A549 (cell line): ENCODE data around the gene COPS8. TPM values are rescaled to one million over a fixed set of nuclear protein-coding genes. Genes with fewer than 3 reads are reported as not detected.

Source experiments
- ATAC-seq, 2 experiments: fragments of 200-7000 bp in 1 of 2; fragments of >200 bp in 1 of 2; cut with Nextera tagmentation in 1 of 2; cut with Tn5 transposase in 1 of 2; 3 replicates each; pipeline versions ENCODE4 v1.8.0 to v1.9.1; 2018 to 2020; ENCODE audit warnings: mild to moderate bottlenecking in 1 of 2, moderate library complexity in 1 of 2
- CTCF ChIA-PET: fragments of 300-600 bp; sonication (Branson Sonifier 250); formaldehyde crosslinking; extraction: SDS; loops from one replicate; lab custom pipeline; 2021; ENCODE audit warnings: antibody characterized with exemption, inconsistent platforms; lab: Yijun Ruan, JAX
- POLR2A ChIA-PET: fragments of 350-600 bp; formaldehyde crosslinking; extraction: SDS; loops from one replicate; lab custom pipeline; 2021; ENCODE audit warnings: antibody characterized with exemption, inconsistent platforms; lab: Yijun Ruan, JAX
- DNase-seq, 2 experiments: peaks; one replicate each; pipeline versions ENCODE4 v3.0.0 to v3.0.0-alpha.2; 2011 to 2016; ENCODE audit warnings: low read depth in 1 of 2, low spot score in 1 of 2
- FAIRE-seq: peaks from 2 replicates; lab custom pipeline; 2011; peaks lifted over from hg19 to GRCh38; lab: Jason Lieb, UNC
- H3K27ac ChIP-seq, 2 experiments: fragments of >200 bp; sonication (Bioruptor Twin); formaldehyde crosslinking; 3 replicates each; pipeline ENCODE4 v1.5.1; 2016 to 2017
- H3K4me1 ChIP-seq: fragments of >200 bp; sonication (Bioruptor Twin); formaldehyde crosslinking; 3 replicates; pipeline ENCODE4 v1.6.1; 2016
- H3K4me2 ChIP-seq: fragments of >200 bp; sonication (Bioruptor Twin); formaldehyde crosslinking; 3 replicates; pipeline ENCODE4 v1.6.1; 2016
- H3K4me3 ChIP-seq: fragments of >200 bp; sonication (Bioruptor Twin); formaldehyde crosslinking; 3 replicates; pipeline ENCODE4 v1.5.1; 2016
- H3K9me3 ChIP-seq: fragments of >200 bp; sonication (Bioruptor Twin); formaldehyde crosslinking; 3 replicates; pipeline ENCODE4 v1.6.1; 2016
- ATOH8 ChIP-seq: fragments of 250-450 bp; sonication (Bioruptor Pico); IDR thresholded peaks from 2 replicates; pipeline ENCODE4 v1.5.0; 2020; ENCODE audit warnings: low read depth, mild to moderate bottlenecking, moderate library complexity
- CEBPB ChIP-seq, 2 experiments: fragments of >200 bp in 1 of 2; sonication (Bioruptor Twin) in 1 of 2; formaldehyde crosslinking in 1 of 2; IDR thresholded peaks; 2 replicates each; pipeline ENCODE4 v1.6.1; 2012 to 2016
- CHD2 ChIP-seq: fragments of 150-350 bp; IDR thresholded peaks from 2 replicates; pipeline ENCODE4 v1.6.1; 2014; ENCODE audit warnings: low read length; ENCODE audit not compliant: partially characterized antibody
- EHMT2 ChIP-seq: fragments of 200-600 bp; sonication (generic); IDR thresholded peaks from 2 replicates; pipeline ENCODE4 v1.6.1; 2016; ENCODE audit warnings: antibody characterized with exemption, low read depth, mild to moderate bottlenecking, moderate library complexity
- GATA3 ChIP-seq: IDR thresholded peaks from 2 replicates; pipeline ENCODE4 v1.6.1; 2012; ENCODE audit warnings: borderline replicate concordance
- HDAC2 ChIP-seq: fragments of 200-600 bp; sonication (generic); IDR thresholded peaks from 2 replicates; pipeline ENCODE4 v1.6.1; 2016
- HOXA7 ChIP-seq: fragments of 250-450 bp; sonication (Bioruptor Pico); IDR thresholded peaks from 2 replicates; pipeline ENCODE4 v1.5.0; 2020; ENCODE audit warnings: mild to moderate bottlenecking, moderate library complexity
- HOXB5 ChIP-seq: fragments of 250-450 bp; sonication (Bioruptor Pico); IDR thresholded peaks from 2 replicates; pipeline ENCODE4 v1.5.0; 2020; ENCODE audit warnings: mild to moderate bottlenecking, moderate library complexity
- JUN ChIP-seq, 2 experiments: fragments of >200 bp; sonication (Bioruptor Twin); formaldehyde crosslinking; IDR thresholded peaks; 2 replicates in 1 of 2; 3 replicates in 1 of 2; pipeline ENCODE4 v1.6.1; 2016 to 2017
- KDM5A ChIP-seq: fragments of 200-600 bp; sonication (generic); IDR thresholded peaks from 2 replicates; pipeline ENCODE4 v1.6.1; 2016; ENCODE audit warnings: antibody characterized with exemption, mild to moderate bottlenecking
- MAZ ChIP-seq: fragments of 150-350 bp; IDR thresholded peaks from 2 replicates; pipeline ENCODE4 v1.6.1; 2014; ENCODE audit warnings: antibody characterized with exemption, low read depth, low read length, borderline replicate concordance
- NFE2L2 ChIP-seq: fragments of 150-350 bp; conservative IDR thresholded peaks from 2 replicates; pipeline ENCODE4 v1.6.1; 2014; ENCODE audit warnings: low read length
- NPAS2 ChIP-seq: fragments of 250-450 bp; sonication (Bioruptor Pico); IDR thresholded peaks from 2 replicates; pipeline ENCODE4 v1.8.0; 2022; ENCODE audit warnings: mild to moderate bottlenecking, moderate library complexity, borderline replicate concordance
- RAD21 ChIP-seq, 2 experiments: fragments of >200 bp in 1 of 2; sonication (Bioruptor Twin) in 1 of 2; formaldehyde crosslinking in 1 of 2; IDR thresholded peaks in 1 of 2; conservative IDR thresholded peaks in 1 of 2; 2 replicates in 1 of 2; 3 replicates in 1 of 2; pipeline ENCODE4 v1.6.1; 2012 to 2018; ENCODE audit warnings: inconsistent platforms in 1 of 2
- RNF2 ChIP-seq: fragments of 200-600 bp; sonication (generic); IDR thresholded peaks from 2 replicates; pipeline ENCODE4 v1.6.1; 2016; ENCODE audit warnings: low read depth, mild to moderate bottlenecking, antibody characterized with exemption, moderate library complexity, borderline replicate concordance
- SMC3 ChIP-seq: fragments of >200 bp; sonication (Bioruptor Twin); formaldehyde crosslinking; IDR thresholded peaks from 3 replicates; pipeline ENCODE4 v1.6.1; 2018; ENCODE audit warnings: inconsistent platforms
- SREBF2 ChIP-seq: fragments of 450-650 bp; IDR thresholded peaks from 2 replicates; pipeline ENCODE4 v1.6.1; 2014; ENCODE audit warnings: mild to moderate bottlenecking, moderate library complexity
- TP53 ChIP-seq: fragments of 250-450 bp; sonication (Bioruptor Pico); IDR thresholded peaks from 2 replicates; pipeline ENCODE4 v1.5.0; 2021; ENCODE audit warnings: mild to moderate bottlenecking, moderate library complexity
- WGBS: methylation state at CpG from one replicate; pipeline ENCODE4 v1.1.6; 2017; ENCODE audit errors: missing lambda C conversion rate; 5-methylcytosine and 5-hydroxymethylcytosine counted together
- polyA plus RNA-seq, 4 experiments: library from polyadenylated mRNA; depleted of rRNA in 3 of 4; stranded (reverse); fragments of >200 nt; fragmentation: RNase III in 1 of 4; extraction: RNeasy Plus Mini Kit Qiagen cat#74134 plus additional on column Dnase treatment in 1 of 4; gene quantifications; 2 replicates in 3 of 4; 3 replicates in 1 of 4; pipeline ENCODE4 v1.2.3, GENCODE V29; 2011 to 2017
- TF ChIP-seq, protein P1 (sequence below): IDR thresholded peaks from 2 replicates; pipeline ENCODE4 v1.6.1; 2012
- TF ChIP-seq, protein P2 (sequence below): fragments of >200 bp; sonication (Bioruptor Twin); formaldehyde crosslinking; IDR thresholded peaks from 3 replicates; pipeline ENCODE4 v1.5.1; 2016
- TF ChIP-seq, protein P3 (sequence below): fragments of >200 bp; sonication (Bioruptor Twin); formaldehyde crosslinking; IDR thresholded peaks from 2 replicates; pipeline ENCODE4 v1.6.1; 2016

The COPS8 gene
- polyA plus RNA-seq, 2 of the 4 experiments (the other 2 are of a cell fraction) = 85.7 to 161 TPM

- CTCF ChIA-PET = interaction anchor here (0.7 to 12.2 kb wide), 3 partner anchors 716 to 724 kb away, joined by 3 to 160 read pairs (median 7); no protein-coding TSS in a partner anchor
- no peak for TF ChIP-seq TP53 (CRISPR knock-in tag)
- no peak for TF ChIP-seq NPAS2 (CRISPR knock-in tag)
- TF ChIP-seq MAZ = no peak
- TF ChIP-seq SMC3 = no peak
- TF ChIP-seq NFE2L2 = no peak
- no peak for TF ChIP-seq ATOH8 (CRISPR knock-in tag)
- TF ChIP-seq HOXB5 = no peak
- no peak for TF ChIP-seq EHMT2
- no peak for TF ChIP-seq KDM5A
- no peak for TF ChIP-seq JUN (IDR thresholded peaks at IDR 0.05)
- TF ChIP-seq HDAC2 = no peak
- TF ChIP-seq, protein P1, sequence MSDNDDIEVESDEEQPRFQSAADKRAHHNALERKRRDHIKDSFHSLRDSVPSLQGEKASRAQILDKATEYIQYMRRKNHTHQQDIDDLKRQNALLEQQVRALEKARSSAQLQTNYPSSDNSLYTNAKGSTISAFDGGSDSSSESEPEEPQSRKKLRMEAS = no peak
- TF ChIP-seq CEBPB (IDR thresholded peaks at IDR 0.05) = no peak
- no peak for TF ChIP-seq HOXA7
- TF ChIP-seq RNF2 = no peak
- no peak for TF ChIP-seq GATA3
- DNase-seq = no peak
- FAIRE-seq = no peak
- Histone ChIP-seq H3K27ac (no peak overlapping the region), H3K4me1 (no peaks in the 10 kb centered on the region), H3K4me2 (no peak overlapping the region), H3K9me3 (no peaks in the 10 kb centered on the region), H3K4me3 (no peak overlapping the region)
- POLR2A ChIA-PET = interaction anchor here (1.2 kb wide), 1 partner anchor 17 kb away, joined by 3 read pairs; the partner anchor contains the start of gene COPS8
- 86% methylated on average over 3 of the region's 3 CpGs for WGBS
- ATAC-seq = no peak
Observed at GRCh38 chr2:237068005-237068576, 17.6 kb upstream of the COPS8 start.

GRCh38 chr2:237072067-237072931 is 13.4 kb upstream of the COPS8 start:
- DNase-seq = peak; percentile 33 to 59
- FAIRE-seq = no peak
- POLR2A ChIA-PET = interaction anchor here (0.5 kb wide), 1 partner anchor 13 kb away, joined by 3 read pairs; the partner anchor contains the start of gene COPS8
- Histone ChIP-seq H3K4me2 (no peak overlapping the region), H3K27ac (no peak overlapping the region), H3K4me3 (no peak overlapping the region), H3K9me3 (0 out of 3 replicates have a peak, but pooled peaks cover 1% of the 10 kb centered on the region), H3K4me1 (no peaks in the 10 kb centered on the region)
- ATAC-seq = peak; percentile 73 to 91; a peak in 5 of 6 replicates
- CTCF ChIA-PET = interaction anchor here (0.6 to 2.7 kb wide), 13 partner anchors 8 to 1293 kb away, joined by 3 to 9 read pairs (median 4); no protein-coding TSS in a partner anchor
- TF ChIP-seq, protein P2, sequence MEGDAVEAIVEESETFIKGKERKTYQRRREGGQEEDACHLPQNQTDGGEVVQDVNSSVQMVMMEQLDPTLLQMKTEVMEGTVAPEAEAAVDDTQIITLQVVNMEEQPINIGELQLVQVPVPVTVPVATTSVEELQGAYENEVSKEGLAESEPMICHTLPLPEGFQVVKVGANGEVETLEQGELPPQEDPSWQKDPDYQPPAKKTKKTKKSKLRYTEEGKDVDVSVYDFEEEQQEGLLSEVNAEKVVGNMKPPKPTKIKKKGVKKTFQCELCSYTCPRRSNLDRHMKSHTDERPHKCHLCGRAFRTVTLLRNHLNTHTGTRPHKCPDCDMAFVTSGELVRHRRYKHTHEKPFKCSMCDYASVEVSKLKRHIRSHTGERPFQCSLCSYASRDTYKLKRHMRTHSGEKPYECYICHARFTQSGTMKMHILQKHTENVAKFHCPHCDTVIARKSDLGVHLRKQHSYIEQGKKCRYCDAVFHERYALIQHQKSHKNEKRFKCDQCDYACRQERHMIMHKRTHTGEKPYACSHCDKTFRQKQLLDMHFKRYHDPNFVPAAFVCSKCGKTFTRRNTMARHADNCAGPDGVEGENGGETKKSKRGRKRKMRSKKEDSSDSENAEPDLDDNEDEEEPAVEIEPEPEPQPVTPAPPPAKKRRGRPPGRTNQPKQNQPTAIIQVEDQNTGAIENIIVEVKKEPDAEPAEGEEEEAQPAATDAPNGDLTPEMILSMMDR = peak; percentile 90
- TF ChIP-seq SMC3 (peak; percentile 77), CHD2 (no peak), SREBF2 (no peak), RNF2 (no peak), RAD21 (conservative IDR thresholded peaks at IDR 0.05 in 1 of 2, IDR thresholded peaks at IDR 0.05 in 1 of 2) (peak; percentile 84 to 91)
- TF ChIP-seq, protein P3, sequence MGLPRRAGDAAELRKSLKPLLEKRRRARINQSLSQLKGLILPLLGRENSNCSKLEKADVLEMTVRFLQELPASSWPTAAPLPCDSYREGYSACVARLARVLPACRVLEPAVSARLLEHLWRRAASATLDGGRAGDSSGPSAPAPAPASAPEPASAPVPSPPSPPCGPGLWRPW = no peak
- WGBS = 64% methylated on average over 24 of the region's 24 CpGs
